Measurements from ENCODE around the gene HOXB4. TPM values are rescaled to one million over a fixed set of nuclear protein-coding genes. Genes with fewer than 3 reads are reported as not detected.
A peak's percentile ranks its signal among the peaks of the same experiment; 100 is the strongest.

HOXB4 gene
- total RNA-seq, 1 experiment from 2014 or later: 0.04 TPM

GRCh38 chr17:48528153-48528935 is 49.8 kb downstream of the HOXB4 start:
- H3K27ac Mint-ChIP-seq: no peak overlapping the region; the same call in 1 of the 2 replicates

DNA sequence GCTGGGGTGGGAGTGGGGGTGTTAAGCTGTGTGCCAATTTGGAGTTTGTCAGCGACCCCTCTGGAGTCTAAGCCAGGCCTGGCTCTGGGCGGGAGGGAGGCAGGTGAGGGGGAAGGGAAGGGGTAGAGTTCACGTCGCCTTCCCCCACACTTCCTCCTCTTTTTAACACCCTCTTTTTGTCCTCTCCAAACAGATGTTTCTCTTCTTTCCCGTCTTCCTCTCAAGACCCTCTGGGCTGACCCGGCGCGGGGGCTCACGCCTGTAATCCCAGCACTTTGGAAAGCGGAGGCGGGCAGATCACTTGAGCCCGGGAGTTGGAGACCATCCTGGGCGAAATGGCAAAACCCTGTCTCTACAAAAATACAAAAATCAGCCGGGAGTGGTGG is 50.6 kb downstream of the HOXB4 start:
- Mint-ChIP-seq H3K9me3 (no peaks in the 10 kb centered on the region), H3K27me3 (ENCODE audit: low read depth) (peaks cover 100% of the 10 kb centered on the region), H3K36me3 (no peaks in the 10 kb centered on the region), H3K4me1 (peaks cover 59% of the 10 kb centered on the region), H3K4me3 (peak overlapping the region; percentile 70), H3K27ac (no peak overlapping the region)
- TF ChIP-seq, protein P1, sequence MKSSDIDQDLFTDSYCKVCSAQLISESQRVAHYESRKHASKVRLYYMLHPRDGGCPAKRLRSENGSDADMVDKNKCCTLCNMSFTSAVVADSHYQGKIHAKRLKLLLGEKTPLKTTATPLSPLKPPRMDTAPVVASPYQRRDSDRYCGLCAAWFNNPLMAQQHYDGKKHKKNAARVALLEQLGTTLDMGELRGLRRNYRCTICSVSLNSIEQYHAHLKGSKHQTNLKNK (CRISPR knock-in tag; IDR thresholded peaks at IDR 0.05): no peak
- no peak for TF ChIP-seq CBFB (CRISPR knock-in tag; IDR thresholded peaks at IDR 0.05; ENCODE audit: low read depth)
- TF ChIP-seq PRRX2 (CRISPR knock-in tag; IDR thresholded peaks at IDR 0.05): no peak
- no peak for TF ChIP-seq E2F1 (CRISPR knock-in tag; IDR thresholded peaks at IDR 0.05)
- TF ChIP-seq, protein P2, sequence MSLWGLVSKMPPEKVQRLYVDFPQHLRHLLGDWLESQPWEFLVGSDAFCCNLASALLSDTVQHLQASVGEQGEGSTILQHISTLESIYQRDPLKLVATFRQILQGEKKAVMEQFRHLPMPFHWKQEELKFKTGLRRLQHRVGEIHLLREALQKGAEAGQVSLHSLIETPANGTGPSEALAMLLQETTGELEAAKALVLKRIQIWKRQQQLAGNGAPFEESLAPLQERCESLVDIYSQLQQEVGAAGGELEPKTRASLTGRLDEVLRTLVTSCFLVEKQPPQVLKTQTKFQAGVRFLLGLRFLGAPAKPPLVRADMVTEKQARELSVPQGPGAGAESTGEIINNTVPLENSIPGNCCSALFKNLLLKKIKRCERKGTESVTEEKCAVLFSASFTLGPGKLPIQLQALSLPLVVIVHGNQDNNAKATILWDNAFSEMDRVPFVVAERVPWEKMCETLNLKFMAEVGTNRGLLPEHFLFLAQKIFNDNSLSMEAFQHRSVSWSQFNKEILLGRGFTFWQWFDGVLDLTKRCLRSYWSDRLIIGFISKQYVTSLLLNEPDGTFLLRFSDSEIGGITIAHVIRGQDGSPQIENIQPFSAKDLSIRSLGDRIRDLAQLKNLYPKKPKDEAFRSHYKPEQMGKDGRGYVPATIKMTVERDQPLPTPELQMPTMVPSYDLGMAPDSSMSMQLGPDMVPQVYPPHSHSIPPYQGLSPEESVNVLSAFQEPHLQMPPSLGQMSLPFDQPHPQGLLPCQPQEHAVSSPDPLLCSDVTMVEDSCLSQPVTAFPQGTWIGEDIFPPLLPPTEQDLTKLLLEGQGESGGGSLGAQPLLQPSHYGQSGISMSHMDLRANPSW (CRISPR knock-in tag; conservative IDR thresholded peaks at IDR 0.05; ENCODE audit: low read depth): no peak
- ChIA-PET POLR2A (interaction anchor here (0.6 to 0.7 kb wide), 2 partner anchors 369 to 491 kb away, joined by 3 to 5 read pairs; no protein-coding TSS in a partner anchor), CTCF (interaction anchor here (1.0 to 1.4 kb wide), 5 partner anchors 15 to 357 kb away, joined by 3 to 5 read pairs (median 3); no protein-coding TSS in a partner anchor)
- ATAC-seq (peak; percentile 30), DNase-seq (ENCODE audit: low spot score) (no peak)

More at GRCh38 chr17:48528153-48528935, 49.8 kb downstream of the HOXB4 start:
- DNase-seq (ENCODE audit: low spot score) (peak; percentile 41), ATAC-seq (peak; percentile 12)
- H3K4me3 Mint-ChIP-seq: peak overlapping the region; percentile 14; the same call in 1 of the 2 replicates
- TF ChIP-seq NFYB (CRISPR knock-in tag; conservative IDR thresholded peaks at IDR 0.05; ENCODE audit: low read depth): no peak
- ChIA-PET CTCF (interaction anchor here (1.7 kb wide), 2 partner anchors 13 to 27 kb away, joined by 5 read pairs; no protein-coding TSS in a partner anchor), POLR2A (no interaction called here)
- H3K36me3 Mint-ChIP-seq: no peaks in the 10 kb centered on the region
- H3K27me3 Mint-ChIP-seq (ENCODE audit: low read depth): peaks cover 100% of the 10 kb centered on the region
- H3K9me3 Mint-ChIP-seq: no peaks in the 10 kb centered on the region
- peaks cover 63% of the 10 kb centered on the region for H3K4me1 Mint-ChIP-seq

- Mint-ChIP-seq H3K27ac (no peak overlapping the region), H3K4me3 (peak overlapping the region; percentile 70), H3K4me1 (peaks cover 59% of the 10 kb centered on the region), H3K36me3 (no peaks in the 10 kb centered on the region), H3K27me3 (ENCODE audit: low read depth) (peaks cover 100% of the 10 kb centered on the region), H3K9me3 (no peaks in the 10 kb centered on the region)
- ATAC-seq (peak; percentile 37), DNase-seq (ENCODE audit: low spot score) (peak; percentile 75)
- no peak for TF ChIP-seq NFATC4 (CRISPR knock-in tag; IDR thresholded peaks at IDR 0.05)
- TF ChIP-seq ZNF423 (CRISPR knock-in tag; IDR thresholded peaks at IDR 0.05): peak; percentile 79
- TF ChIP-seq, protein P3, sequence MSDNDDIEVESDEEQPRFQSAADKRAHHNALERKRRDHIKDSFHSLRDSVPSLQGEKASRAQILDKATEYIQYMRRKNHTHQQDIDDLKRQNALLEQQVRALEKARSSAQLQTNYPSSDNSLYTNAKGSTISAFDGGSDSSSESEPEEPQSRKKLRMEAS (CRISPR knock-in tag; IDR thresholded peaks at IDR 0.05): no peak
- POLR2A ChIA-PET: interaction anchor here (0.5 to 0.7 kb wide), 3 partner anchors 25 to 492 kb away, joined by 3 to 5 read pairs (median 3); no protein-coding TSS in a partner anchor
- CTCF ChIA-PET: interaction anchor here (1.0 to 1.4 kb wide), 5 partner anchors 14 to 358 kb away, joined by 3 to 5 read pairs (median 3); no protein-coding TSS in a partner anchor
These were observed 51.3 kb downstream of the HOXB4 start for GRCh38 chr17:48526608-48527546.

Other genes starting within 250 kb of the HOXB4 start
- 0.30 to 0.57 TPM in 2 of 3 replicates, not detected in the other for gene SKAP1, start 148.1 kb downstream of the HOXB4 start, total RNA-seq (2021)
- gene HOXB1, start 47.3 kb downstream of the HOXB4 start, total RNA-seq (2021): 0.41 to 0.63 TPM (median 0.55 TPM) in 3 replicates
- gene HOXB2, start 33.2 kb downstream of the HOXB4 start, total RNA-seq (2021): 1.3 to 3.7 TPM (median 2.0 TPM) in 3 replicates
- 0.09 to 0.30 TPM (median 0.11 TPM) in 3 replicates for gene HOXB3, start 11.9 kb upstream of the HOXB4 start, total RNA-seq (2021)
- gene HOXB5, start 15.4 kb upstream of the HOXB4 start, total RNA-seq (2021): not detected in 3 replicates
- gene HOXB6, start 26.6 kb upstream of the HOXB4 start, total RNA-seq (2021): 0.11 TPM in 1 of 3 replicates, not detected in the others
- gene HOXB7, start 32.7 kb upstream of the HOXB4 start, total RNA-seq (2021): 0.14 TPM in 1 of 3 replicates, not detected in the others
- not detected in 3 replicates for gene HOXB8, start 36.9 kb upstream of the HOXB4 start, total RNA-seq (2021)
- 0.09 to 0.24 TPM (median 0.09 TPM) in 3 replicates for gene HOXB9, start 48.0 kb upstream of the HOXB4 start, total RNA-seq (2021)
- 35.2 to 60.8 TPM (median 37.9 TPM) in 3 replicates for gene PRAC1, start 144.2 kb upstream of the HOXB4 start, total RNA-seq (2021)
- 8.0 to 22.3 TPM (median 9.2 TPM) in 3 replicates for gene PRAC2, start 144.8 kb upstream of the HOXB4 start, total RNA-seq (2021)
- gene HOXB13, start 150.4 kb upstream of the HOXB4 start, total RNA-seq (2021): 1.6 to 2.8 TPM (median 1.7 TPM) in 3 replicates
- gene TTLL6, start 238.9 kb upstream of the HOXB4 start, total RNA-seq (2021): 3.4 to 7.0 TPM (median 4.6 TPM) in 3 replicates